M059J (cell line): ENCODE data around the gene GH2. TPM values are rescaled to one million over a fixed set of nuclear protein-coding genes. Genes with fewer than 3 reads are reported as not detected.
A peak's percentile ranks its signal among the peaks of the same experiment; 100 is the strongest.

Experiments
- DNase-seq: peaks from one replicate; pipeline ENCODE4 v3.0.0-alpha.2; 2012; ENCODE audit warnings: low read depth
- total RNA-seq: library from RNA; depleted of rRNA; stranded (reverse); fragments of >200 nt; shearing (Covaris generic); gene quantifications from 2 replicates; pipeline ENCODE4 v1.2.3, GENCODE V29; 2014; rRNA removed

The GH2 gene
- total RNA-seq, 1 experiment from 2014 or later = not detected

DNA sequence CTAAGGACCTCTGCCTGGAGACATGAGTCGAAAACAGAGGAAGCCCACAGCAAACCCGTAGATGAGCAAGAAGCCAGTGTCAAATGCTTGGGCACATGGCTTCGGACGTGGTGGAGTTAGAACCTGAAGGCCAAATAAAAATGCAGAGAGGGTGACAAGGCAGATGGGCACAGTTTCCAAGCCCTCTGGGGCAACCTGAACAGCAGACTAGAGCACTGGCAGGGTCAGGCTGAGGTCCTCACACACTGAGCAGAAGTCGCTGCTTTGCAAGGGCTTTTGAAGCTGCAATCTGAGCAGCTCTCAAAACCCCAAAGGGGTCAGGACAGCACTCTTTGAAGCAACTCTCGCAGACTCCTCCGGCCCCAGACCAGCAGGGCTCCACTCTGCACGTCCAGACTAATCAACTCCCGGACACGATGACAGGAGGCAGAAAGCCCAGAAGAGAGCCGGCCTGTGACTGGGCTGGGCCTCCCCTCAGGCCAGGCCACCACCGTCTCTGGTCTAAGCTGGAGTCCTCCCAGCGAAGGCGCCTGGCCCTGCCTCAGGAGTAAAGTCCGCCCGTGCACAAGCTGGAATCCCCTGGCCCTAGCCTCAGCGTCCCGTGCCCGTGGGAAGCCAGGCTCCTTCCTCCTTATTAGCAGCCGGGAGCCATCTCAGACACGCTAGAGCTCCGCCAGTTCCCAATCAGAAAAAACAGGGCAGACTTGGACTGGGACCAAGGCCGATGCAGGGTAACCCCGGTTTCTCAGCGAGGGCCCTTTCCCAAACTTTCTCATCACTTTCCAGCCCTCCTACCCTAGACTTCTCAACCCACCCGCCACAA, 40.2 kb downstream of the GH2 start:
- peak; percentile 52 for DNase-seq

DNA sequence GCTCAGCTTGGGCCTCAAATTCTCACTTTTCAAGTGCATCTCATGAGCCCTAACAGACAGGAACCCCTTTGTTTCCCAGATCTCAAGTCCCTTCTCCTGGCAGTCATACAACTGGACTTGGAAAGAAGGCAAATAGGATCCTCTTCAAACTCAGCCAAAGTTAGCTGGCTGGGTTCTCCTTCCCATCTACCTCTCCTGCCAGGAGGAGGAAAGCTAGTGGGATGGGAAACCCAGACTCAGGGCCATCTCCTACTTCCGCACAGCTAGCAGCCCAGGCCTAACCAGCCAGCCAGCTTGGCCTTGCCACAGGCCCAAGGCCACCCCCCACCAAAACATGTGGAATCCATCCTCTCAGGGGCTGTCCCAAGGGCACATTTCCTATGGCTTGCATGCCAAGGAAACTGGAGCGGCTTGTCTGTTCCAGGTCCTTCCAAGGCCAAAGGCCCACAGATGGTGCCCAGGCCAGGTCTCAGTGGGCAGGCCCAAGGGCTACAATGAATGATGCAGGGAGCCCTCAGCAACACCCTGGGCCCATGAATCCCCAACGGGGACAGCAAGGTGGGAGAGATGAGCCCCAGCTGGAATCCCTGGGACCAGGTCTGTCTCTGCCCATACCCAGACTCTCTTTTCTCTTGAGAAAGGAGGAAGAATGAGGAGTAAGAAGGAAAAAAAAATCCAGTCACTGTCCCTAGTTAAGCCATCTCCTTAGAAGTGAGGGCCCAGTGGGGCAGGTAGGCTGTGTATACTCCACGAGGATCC, 41.0 kb downstream of the GH2 start:
- DNase-seq = no peak

DNA sequence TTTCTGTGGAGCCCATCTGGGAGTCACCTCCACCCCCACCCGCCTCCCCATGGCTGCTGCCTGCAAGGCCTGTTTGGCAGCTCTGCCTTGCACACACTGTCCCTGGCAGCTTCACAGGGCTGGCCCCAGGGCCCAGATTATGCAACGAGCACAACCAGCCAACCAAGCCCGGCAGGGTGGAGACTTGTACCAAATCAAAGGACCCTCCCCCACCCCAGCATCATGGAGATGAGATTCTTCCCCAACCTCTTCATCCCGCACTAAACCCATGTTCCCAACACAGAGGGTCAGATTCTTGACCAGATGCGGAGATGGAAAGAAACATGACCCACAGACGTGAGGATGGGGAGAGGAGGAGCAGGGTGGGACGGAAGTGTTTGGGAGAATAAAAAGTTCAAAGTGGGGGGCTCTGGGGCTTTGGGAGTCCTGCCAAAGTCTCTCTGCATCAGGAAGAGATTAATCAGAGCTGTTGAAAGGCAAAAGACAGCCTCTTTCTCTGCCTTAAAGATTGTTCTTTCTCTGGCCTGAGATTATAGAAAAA, 43.0 kb downstream of the GH2 start:
- DNase-seq = no peak

DNA sequence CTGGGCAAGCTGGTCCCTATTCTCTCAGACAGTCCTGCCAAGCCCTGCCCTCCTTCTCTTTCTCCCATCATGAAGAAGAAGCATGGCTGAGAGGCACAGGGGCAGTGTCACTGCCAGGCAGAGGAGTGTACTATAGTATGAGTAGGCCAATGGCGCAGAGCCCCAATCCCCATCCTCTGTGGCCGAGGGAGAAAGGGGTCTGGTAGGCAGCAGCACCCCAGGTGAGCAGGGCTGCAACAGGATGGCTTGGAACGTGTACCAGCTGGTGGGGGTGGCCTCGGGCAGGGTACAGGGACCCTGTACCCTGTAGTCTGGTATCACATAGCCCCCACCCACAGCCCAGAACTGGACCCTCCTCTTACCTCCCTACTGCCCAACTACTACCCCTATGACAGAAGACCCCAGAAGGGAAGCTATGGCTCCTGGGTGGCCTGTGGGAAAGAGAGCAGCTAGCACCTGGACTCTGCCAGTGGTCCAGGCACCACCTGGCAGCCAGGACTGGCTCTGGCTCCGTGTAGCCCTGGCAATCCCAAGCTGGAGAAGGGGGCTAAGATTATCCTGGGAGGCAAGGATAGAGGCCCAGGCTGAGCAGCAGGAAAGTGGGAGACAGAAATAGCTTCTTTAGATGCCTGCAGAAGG, 43.7 kb downstream of the GH2 start:
- DNase-seq = no peak

DNA sequence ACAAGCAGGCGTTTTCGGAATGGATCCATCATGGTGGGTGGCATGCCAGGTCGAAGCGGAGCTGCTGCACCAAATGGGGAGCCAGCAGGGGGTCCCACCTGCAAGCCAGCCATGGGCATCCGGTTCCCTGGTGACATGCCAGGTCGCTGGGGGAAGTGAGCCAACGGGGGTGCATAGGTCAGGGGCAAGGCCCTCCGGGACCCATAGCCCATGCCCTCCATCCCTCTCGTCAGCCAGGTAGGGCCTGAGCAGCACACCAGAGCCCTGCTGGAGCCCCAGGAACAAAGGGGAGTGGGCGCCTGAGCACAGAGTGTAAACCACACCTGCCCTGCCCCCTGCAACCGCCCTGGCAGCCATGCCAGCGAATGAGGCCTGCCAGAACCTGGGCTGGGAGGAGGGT, 44.3 kb downstream of the GH2 start:
- no peak for DNase-seq

DNA sequence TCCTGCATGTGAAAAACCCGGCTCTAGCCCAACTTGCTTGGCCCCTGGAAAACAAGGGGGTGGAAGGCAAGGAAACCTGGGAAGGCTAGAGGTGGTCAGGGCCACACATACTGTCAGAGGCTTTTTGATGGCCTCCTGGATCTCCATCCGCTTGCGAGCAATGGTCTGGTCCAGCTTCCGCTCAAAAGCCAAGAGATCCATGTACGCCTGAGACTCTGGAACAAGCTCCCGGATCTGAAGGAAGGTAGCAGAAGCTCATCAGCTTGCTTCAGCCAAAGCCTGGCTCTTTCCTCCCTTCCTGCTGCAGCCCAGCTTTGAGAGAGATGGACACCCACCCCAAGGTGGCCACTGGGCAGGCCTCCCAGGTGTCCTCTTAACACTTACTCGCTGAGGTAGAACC, 44.9 kb downstream of the GH2 start:
- DNase-seq = no peak

DNA sequence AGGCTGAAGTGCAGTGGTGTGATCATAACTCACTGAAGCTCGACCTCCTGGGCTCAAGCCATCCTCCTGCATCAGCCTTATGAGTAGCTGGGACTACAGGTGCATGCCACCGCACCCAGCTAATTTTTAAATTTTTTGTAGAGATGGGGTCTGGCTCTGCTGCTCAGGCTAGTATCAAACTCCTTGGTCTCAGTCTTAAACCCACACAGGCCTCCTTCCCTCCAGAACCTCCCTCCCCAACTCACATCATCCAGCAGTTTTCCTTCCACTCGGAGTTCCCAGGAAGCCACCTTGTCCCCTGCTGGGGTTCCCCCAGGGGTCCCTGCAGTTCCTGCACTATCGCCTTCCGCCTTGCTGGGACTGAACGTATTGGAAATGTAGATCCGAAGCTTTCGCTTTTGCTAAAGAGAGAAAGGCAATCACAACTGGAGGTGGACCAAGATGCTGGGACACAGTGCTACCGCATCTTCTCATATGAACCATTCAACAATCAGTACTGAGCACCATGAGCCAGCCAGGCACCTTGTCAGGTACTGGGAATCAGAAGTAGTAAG, 46.5 kb downstream of the GH2 start:
- DNase-seq = no peak

DNA sequence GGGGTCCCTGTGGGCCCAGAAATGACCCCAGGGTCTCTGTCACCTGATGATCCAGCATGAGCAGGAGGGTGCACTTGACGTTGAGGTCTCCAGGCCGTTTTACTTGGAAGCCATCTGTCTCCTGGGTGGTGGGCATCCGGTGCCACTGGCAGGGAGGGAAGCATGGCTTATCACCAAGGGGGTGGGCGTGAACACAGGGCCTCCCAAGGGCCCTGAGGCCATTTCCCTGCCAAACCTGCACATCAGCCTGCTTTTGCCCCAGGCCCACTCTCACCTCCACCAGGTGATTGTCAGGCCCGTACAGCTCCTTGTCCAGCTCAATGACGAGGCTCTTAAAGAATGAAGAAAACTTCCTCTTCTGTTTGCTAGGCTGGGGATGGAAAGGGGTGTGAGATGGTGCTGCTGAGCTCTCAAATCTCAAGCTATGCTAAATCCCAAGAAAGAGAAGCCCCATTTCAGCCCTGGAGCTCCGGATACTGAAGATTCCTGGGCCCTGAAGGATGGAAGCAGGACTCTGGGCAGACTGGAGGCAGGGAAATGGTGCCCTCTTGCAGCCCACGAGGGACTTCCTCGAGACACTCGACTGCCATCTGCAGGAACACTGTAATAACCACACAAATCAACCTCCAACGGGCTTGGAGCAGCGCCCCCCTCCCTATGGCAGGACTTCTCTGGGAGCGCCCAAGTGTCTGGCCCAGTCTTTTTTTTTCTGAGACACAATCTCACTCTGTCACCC, 47.1 kb downstream of the GH2 start:
- peak; percentile 81 for DNase-seq

DNA sequence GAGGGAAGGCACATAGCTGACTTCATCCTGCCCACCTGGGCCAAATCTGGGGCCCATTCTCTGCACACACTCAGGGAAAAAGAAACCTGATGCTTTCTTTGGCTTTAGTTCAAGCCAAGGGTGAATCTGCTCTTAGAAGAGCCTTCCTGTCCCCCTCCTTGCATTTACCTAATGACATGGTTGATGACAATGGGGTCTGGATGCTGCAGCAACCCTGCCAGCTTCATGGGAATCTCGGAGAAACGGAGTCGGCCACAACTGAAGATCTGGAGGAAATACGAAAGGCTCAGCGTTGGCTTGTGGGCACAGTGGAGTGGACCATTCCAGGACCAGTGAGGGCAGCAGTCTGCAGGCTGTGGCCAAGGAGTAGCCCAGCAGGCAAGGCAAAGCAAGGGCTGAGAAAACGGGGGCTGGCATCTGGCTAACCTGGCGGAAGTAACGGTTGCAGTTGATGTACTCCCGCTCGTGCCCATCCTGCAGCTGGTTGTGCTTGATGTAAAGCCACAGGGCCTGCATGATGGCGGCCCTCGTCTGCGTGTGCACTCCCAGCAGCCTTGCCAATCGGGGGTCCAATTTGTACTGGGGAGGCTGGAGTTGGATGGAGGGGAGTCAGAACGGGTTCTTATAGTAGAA, 47.9 kb downstream of the GH2 start:
- no peak for DNase-seq

DNA sequence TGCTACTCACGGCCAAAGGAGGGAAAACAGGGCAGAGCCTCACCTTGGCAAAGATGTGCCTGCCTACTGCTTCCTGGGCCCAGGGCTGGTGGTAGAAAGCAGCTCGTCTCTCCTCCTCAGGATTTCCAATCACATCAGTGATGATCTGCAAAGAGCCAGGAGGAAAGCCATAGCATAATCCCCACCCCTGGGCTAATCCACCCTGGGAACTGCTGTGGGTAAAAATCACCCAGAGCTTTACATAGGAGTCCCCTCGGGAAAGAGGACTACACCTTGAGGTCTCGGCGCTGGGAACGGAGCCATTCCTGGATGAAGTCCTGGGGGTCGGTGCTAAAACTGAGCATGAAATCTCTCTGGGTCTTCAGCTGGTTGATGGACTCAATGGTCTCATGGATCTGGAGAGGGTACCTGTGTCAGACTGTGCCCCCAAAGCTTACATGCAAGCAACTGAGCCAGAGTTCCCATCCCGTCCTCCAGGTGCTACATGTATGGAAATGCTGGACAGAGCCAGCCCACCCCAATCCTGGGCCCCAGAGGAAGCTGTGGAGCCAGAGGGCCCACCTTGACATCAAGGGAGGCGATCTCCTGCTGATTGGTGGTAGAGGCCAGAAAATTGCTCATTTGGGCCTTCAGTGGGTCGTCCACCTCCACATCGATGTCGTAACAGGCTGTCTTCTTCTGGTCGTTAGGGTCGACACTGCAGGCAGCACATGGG, 48.6 kb downstream of the GH2 start:
- DNase-seq = no peak

DNA sequence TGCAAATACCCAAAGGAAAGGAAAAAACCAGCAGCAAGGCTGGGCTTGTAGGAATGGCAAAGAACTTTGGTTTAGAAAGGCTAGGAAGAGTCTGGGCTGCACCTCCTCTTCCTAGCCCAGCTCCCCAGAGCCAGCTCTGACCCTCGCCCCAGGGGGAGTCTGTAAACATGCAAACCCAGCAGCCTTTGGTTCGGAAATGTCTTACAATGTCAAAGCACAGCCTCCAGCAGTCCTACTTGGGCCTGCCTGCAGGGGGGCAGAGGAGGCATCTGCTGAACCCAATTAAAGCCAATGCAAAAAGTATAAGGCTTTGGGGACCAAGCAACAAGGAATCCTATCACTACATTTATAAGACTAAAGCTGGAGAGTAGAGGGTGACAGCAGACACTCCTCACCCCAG, 49.3 kb downstream of the GH2 start:
- DNase-seq = no peak

DNA sequence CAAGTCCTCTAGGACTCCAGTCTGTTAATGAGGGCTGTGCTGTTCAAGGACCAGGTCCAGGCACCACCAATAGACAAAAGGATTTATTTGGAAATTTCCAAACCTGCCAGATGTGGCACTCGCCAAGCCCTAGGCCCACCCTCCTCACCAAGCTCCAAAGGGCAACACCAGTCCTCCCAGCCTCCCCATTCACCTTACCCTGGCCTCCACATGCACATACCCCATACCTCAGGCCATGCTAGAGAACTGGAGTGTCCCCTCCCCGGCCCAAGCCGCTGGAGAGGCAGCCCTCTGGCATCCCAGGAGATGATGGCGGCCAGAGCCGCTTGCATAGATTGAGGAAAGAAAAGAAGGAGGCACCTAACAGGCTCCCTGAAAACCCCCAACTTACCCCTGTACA, 49.7 kb downstream of the GH2 start:
- DNase-seq = no peak

DNA sequence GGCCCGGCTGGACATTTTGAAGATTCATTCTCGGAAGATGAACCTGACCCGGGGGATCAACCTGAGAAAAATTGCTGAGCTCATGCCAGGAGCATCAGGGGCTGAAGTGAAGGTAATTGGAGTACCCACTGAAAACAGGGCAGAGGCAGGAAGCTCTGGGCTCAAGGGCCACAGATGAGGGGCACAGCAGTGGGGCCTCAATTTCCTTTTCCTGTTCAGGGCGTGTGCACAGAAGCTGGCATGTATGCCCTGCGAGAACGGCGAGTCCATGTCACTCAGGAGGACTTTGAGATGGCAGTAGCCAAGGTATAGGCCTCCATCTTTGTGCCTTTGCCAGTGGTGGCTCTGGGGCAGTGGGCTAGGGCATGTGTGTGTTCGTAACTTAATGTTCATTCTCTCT, 50.2 kb downstream of the GH2 start:
- DNase-seq = no peak

DNA sequence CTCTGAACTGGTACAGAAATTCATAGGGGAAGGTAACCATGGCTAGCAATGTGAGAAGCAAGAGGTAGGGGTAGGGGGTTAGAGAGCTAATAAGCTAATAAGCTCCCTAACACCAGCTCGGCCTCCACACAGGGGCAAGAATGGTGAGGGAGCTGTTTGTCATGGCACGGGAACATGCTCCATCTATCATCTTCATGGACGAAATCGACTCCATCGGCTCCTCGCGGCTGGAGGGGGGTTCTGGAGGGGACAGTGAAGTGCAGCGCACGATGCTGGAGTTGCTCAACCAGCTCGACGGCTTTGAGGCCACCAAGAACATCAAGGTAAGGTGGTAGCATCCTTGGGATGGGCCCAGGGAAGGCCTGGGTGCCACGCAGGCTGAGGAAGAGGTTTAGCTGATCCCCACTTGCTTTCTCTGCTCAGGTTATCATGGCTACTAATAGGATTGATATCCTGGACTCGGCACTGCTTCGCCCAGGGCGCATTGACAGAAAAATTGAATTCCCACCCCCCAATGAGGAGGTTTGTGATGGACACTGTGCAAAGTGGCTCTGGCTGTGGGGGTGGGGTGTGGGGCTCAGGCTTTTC, 50.7 kb downstream of the GH2 start:
- DNase-seq = no peak

DNA sequence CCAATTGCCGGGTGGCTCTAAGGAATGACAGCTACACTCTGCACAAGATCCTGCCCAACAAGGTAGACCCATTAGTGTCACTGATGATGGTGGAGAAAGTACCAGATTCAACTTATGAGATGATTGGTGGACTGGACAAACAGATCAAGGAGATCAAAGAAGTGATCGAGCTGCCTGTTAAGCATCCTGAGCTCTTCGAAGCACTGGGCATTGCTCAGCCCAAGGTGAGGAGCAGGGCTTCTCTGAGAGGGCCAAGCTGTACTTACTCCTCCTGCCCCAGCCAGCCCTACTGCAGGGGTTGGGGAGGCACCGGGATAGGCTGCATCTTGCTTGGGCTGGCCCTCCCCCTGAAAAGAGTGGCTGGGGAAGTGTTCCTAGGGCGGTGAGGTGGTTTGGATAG, 51.5 kb downstream of the GH2 start:
- DNase-seq = no peak

Other genes with a start within 250 kb of the GH2 start
- gene LIMD2, start 181.8 kb downstream of the GH2 start, total RNA-seq = 4.3 and 6.8 TPM in 2 replicates
- gene STRADA, start 140.1 kb downstream of the GH2 start, total RNA-seq = 15.2 and 18.3 TPM in 2 replicates
- gene CCDC47, start 108.3 kb downstream of the GH2 start, total RNA-seq = 46.2 and 64.1 TPM in 2 replicates
- gene DDX42, start 107.8 kb downstream of the GH2 start, total RNA-seq = 27.7 and 35.2 TPM in 2 replicates
- gene PSMC5, start 54.5 kb downstream of the GH2 start, total RNA-seq = 38.3 and 47.6 TPM in 2 replicates
- 59.4 and 98.1 TPM in 2 replicates for gene FTSJ3, start 54.3 kb downstream of the GH2 start, total RNA-seq
- gene SMARCD2, start 39.3 kb downstream of the GH2 start, total RNA-seq = 64.5 and 81.1 TPM in 2 replicates
- not detected in 2 replicates for gene CSH2, start 8.3 kb downstream of the GH2 start, total RNA-seq
- gene CSH1, start 14.6 kb upstream of the GH2 start, total RNA-seq = not detected in 2 replicates
- not detected in 2 replicates for gene CSHL1, start 29.3 kb upstream of the GH2 start, total RNA-seq
- not detected in 2 replicates for gene GH1, start 36.9 kb upstream of the GH2 start, total RNA-seq
- 0.27 and 0.54 TPM in 2 replicates for gene CD79B, start 50.4 kb upstream of the GH2 start, total RNA-seq
- not detected in 2 replicates for gene SCN4A, start 91.0 kb upstream of the GH2 start, total RNA-seq
- gene PRR29, start 116.4 kb upstream of the GH2 start, total RNA-seq = 0.05 TPM in 1 of 2 replicates, not detected in the other
- gene ICAM2, start 138.7 kb upstream of the GH2 start, total RNA-seq = 0.84 and 1.0 TPM in 2 replicates
- gene ERN1, start 248.2 kb upstream of the GH2 start, total RNA-seq = 0.98 and 1.5 TPM in 2 replicates